Fibroblast of lung (primary cell): Measurements from ENCODE around the gene CHSY1. TPM values are rescaled to one million over a fixed set of nuclear protein-coding genes. Genes with fewer than 3 reads are reported as not detected.

Experiments
- DNase-seq, 2 donors: peaks; one replicate each; pipeline versions ENCODE4 v3.0.0 to v3.0.0-alpha.2; 2010; ENCODE audit warnings: low read depth in 2 of 2
- H2AFZ ChIP-seq: 2 replicates; pipeline ENCODE4 v1.5.1; 2012; ENCODE audit warnings: low read length, control low read depth, inconsistent platforms
- H3K27ac ChIP-seq: 2 replicates; pipeline ENCODE4 v1.5.1; 2011; ENCODE audit warnings: low read length, control low read depth; ENCODE audit not compliant: insufficient read depth
- H3K27me3 ChIP-seq: 2 replicates; pipeline ENCODE4 v1.5.1; 2011; ENCODE audit warnings: mild to moderate bottlenecking, low read length; ENCODE audit not compliant: control insufficient read depth, insufficient read depth
- H3K36me3 ChIP-seq: 2 replicates; pipeline ENCODE4 v1.5.1; 2011; ENCODE audit warnings: low read length; ENCODE audit not compliant: control insufficient read depth, insufficient read depth
- H3K4me1 ChIP-seq: 2 replicates; pipeline ENCODE4 v1.5.1; 2011; ENCODE audit warnings: low read length; ENCODE audit not compliant: control insufficient read depth, insufficient read depth; ENCODE audit errors: extremely low read depth
- H3K4me2 ChIP-seq: 2 replicates; pipeline ENCODE4 v1.5.1; 2011; ENCODE audit warnings: low read length, control low read depth; ENCODE audit not compliant: insufficient read depth; ENCODE audit errors: extremely low read depth
- H3K4me3 ChIP-seq, 4 experiments: fragments of 200-600 bp in 1 of 4; sonication (generic) in 1 of 4; replicated peaks in 1 of 4; 2 replicates each; pipeline ENCODE4 v1.5.1; 2011 to 2016; ENCODE audit warnings: low read length in 4 of 4, low read depth in 3 of 4, mild to moderate bottlenecking in 3 of 4, control low read depth in 2 of 4, inconsistent platforms in 1 of 4, mixed read lengths in 1 of 4; ENCODE audit not compliant: insufficient read depth in 1 of 4; ENCODE audit errors: control extremely low read depth in 1 of 4
- H3K79me2 ChIP-seq: 2 replicates; pipeline ENCODE4 v1.5.1; 2012; ENCODE audit warnings: mild to moderate bottlenecking, low read length, inconsistent platforms; ENCODE audit not compliant: control insufficient read depth, insufficient read depth
- H3K9ac ChIP-seq: 2 replicates; pipeline ENCODE4 v1.5.1; 2011; ENCODE audit warnings: mild to moderate bottlenecking, low read length, control low read depth; ENCODE audit not compliant: insufficient read depth
- H3K9me3 ChIP-seq: 2 replicates; pipeline ENCODE4 v1.5.1; 2012; ENCODE audit warnings: low read depth, low read length; ENCODE audit not compliant: control insufficient read depth, insufficient read depth
- H4K20me1 ChIP-seq: 2 replicates; pipeline ENCODE4 v1.5.1; 2011; ENCODE audit warnings: low read length; ENCODE audit not compliant: control insufficient read depth, insufficient read depth; ENCODE audit errors: extremely low read depth
- CTCF ChIP-seq, 2 donors: IDR thresholded peaks in 1 of 2; conservative IDR thresholded peaks in 1 of 2; 1 replicate in 1 of 2; 2 replicates in 1 of 2; pipeline ENCODE4 v1.5.1; 2011 to 2012; ENCODE audit warnings: low read length in 2 of 2, control low read depth in 1 of 2, inconsistent platforms in 1 of 2, low read depth in 1 of 2, mild to moderate bottlenecking in 1 of 2
- EZH2 ChIP-seq: IDR thresholded peaks from 2 replicates; pipeline ENCODE4 v1.5.1; 2012; ENCODE audit warnings: low read length, control low read depth, mild to moderate bottlenecking; ENCODE audit errors: missing control alignments
- polyA plus RNA-seq, 2 donors: library from polyadenylated mRNA; depleted of rRNA in 1 of 2; stranded (reverse) in 1 of 2; unstranded in 1 of 2; fragments of >200 nt; gene quantifications; 2 replicates each; pipeline ENCODE4 v1.2.1, GENCODE V29; 2011 to 2012; ENCODE audit warnings: missing spikeins in 1 of 2
- total RNA-seq: library from RNA; depleted of rRNA; stranded (reverse); fragments of >200 nt; gene quantifications from 2 replicates; pipeline ENCODE4 v1.2.1, GENCODE V29; 2014

Gene CHSY1
- total and polyA plus RNA-seq, 2 donors (not counting 1 experiment from before 2014, with no cell fraction given), result 28.6 to 57.0 TPM

- Histone ChIP-seq H3K79me2 (peaks cover 2% of the 10 kb centered on the region), H4K20me1 (no peaks in the 10 kb centered on the region), H3K27me3 (no peaks in the 10 kb centered on the region), H3K36me3 (no peaks in the 10 kb centered on the region), H3K4me2 (no peak overlapping the region), H3K4me3 (no peak overlapping the region), H3K27ac (peak overlapping the region; percentile 89), H3K9me3 (no peaks in the 10 kb centered on the region), H3K9ac (no peak overlapping the region), H3K4me1 (peaks cover 37% of the 10 kb centered on the region), H2AFZ (no peak overlapping the region)
- no peak for DNase-seq
- TF ChIP-seq CTCF (conservative IDR thresholded peaks at IDR 0.05 in 1 of 2, IDR thresholded peaks at IDR 0.05 in 1 of 2; ENCODE audit: low read depth in 1 of 2, low read length in 2 of 2) (no peak), EZH2 (no peak)
Measured at GRCh38 chr15:101168898-101169494, 82.9 kb downstream of the CHSY1 start.

- H3K4me2 ChIP-seq, result no peak overlapping the region
- peak overlapping the region; percentile 48 for H3K9ac ChIP-seq
- peaks cover 37% of the 10 kb centered on the region for H3K4me1 ChIP-seq
Measured at GRCh38 chr15:101168463-101168824, 83.4 kb downstream of the CHSY1 start.

More at GRCh38 chr15:101168463-101168824, 83.4 kb downstream of the CHSY1 start:
- TF ChIP-seq EZH2 (no peak), CTCF (conservative IDR thresholded peaks at IDR 0.05 in 1 of 2, IDR thresholded peaks at IDR 0.05 in 1 of 2; ENCODE audit: low read depth in 1 of 2, low read length in 2 of 2) (no peak)
- Histone ChIP-seq H2AFZ (no peak overlapping the region), H3K9me3 (no peaks in the 10 kb centered on the region), H3K4me3 (no peak overlapping the region), H3K36me3 (no peaks in the 10 kb centered on the region), H3K27ac (peak overlapping the region; percentile 89), H3K79me2 (peaks cover 2% of the 10 kb centered on the region), H4K20me1 (no peaks in the 10 kb centered on the region), H3K27me3 (no peaks in the 10 kb centered on the region)
- DNase-seq, result peak in 1 of 2 donors; percentile 93
